ENCODE results near the gene BLID.

DNA sequence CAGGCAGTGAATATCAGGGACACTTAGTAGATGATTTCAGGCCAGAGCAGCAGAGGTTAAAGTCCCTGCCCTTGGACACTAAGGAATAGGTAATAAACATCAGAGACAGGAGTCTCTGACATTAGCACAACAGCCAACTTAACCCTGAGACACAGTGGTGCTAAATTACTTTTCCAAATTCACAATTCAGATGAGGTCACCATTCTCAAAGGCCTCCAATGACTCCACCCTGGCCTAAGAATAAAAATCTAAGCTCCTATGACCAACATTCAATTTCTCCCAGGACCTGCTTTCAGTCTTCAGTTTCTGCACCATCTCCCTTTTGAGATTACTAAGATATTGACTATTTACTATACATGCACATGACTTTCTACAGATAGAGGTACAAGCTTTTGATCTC, 42.0 kb downstream of the BLID start:
- TF ChIP-seq, protein P1, sequence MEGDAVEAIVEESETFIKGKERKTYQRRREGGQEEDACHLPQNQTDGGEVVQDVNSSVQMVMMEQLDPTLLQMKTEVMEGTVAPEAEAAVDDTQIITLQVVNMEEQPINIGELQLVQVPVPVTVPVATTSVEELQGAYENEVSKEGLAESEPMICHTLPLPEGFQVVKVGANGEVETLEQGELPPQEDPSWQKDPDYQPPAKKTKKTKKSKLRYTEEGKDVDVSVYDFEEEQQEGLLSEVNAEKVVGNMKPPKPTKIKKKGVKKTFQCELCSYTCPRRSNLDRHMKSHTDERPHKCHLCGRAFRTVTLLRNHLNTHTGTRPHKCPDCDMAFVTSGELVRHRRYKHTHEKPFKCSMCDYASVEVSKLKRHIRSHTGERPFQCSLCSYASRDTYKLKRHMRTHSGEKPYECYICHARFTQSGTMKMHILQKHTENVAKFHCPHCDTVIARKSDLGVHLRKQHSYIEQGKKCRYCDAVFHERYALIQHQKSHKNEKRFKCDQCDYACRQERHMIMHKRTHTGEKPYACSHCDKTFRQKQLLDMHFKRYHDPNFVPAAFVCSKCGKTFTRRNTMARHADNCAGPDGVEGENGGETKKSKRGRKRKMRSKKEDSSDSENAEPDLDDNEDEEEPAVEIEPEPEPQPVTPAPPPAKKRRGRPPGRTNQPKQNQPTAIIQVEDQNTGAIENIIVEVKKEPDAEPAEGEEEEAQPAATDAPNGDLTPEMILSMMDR (IDR thresholded peaks at IDR 0.05) = no peak
- TF ChIP-seq POLR2A (IDR thresholded peaks at IDR 0.05) = no peak
- no peak for TF ChIP-seq POLR2AphosphoS5 (IDR thresholded peaks at IDR 0.05)
